ENCODE results near the gene MINDY4.

Gene MINDY4

GRCh38 chr7:30851651-30852307, 80.6 kb downstream of the MINDY4 start:
- H3K79me2 ChIP-seq (ENCODE audit: insufficient read depth, low read depth) = no peaks in the 10 kb centered on the region
- no peak overlapping the region for H2AFZ ChIP-seq (ENCODE audit: low read depth)
- no peak overlapping the region for H3K27ac ChIP-seq
- H3K4me3 ChIP-seq (IDR thresholded peaks at IDR 0.05; ENCODE audit: insufficient read depth, low read depth, low read length) = no peak overlapping the region
- H3K27me3 ChIP-seq (ENCODE audit: insufficient read depth, low read depth) = no peaks in the 10 kb centered on the region
- H4K20me1 ChIP-seq (ENCODE audit: insufficient read depth) = no peaks in the 10 kb centered on the region
- no peak overlapping the region for H3K4me2 ChIP-seq
- no peak for TF ChIP-seq CTCF (conservative IDR thresholded peaks at IDR 0.05; ENCODE audit: low read depth, low read length)
- no peaks in the 10 kb centered on the region for H3K36me3 ChIP-seq (ENCODE audit: insufficient read depth)
- H3K4me1 ChIP-seq (ENCODE audit: low read depth, poor library complexity, severe bottlenecking) = no peaks in the 10 kb centered on the region
- no peak overlapping the region for H3K9ac ChIP-seq

DNA sequence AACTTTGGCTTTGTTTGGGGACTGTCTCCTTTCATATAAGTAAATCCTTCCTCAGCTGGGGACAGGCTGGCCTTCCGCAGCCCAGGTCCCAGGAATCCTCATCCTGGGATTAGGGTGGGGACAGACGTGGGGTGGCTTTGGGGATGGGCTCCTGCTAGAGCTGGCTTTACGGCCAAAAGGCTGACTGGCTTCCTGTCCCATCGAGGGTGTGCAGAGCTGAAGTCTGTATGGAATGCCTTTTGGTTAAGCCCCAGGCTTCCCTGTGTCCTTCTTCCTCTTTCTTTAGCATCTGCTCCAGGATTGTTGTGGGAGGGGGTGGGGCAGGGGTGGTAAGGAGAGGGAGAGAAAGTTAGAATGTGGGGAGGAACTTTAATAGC, 81.1 kb downstream of the MINDY4 start:
- H3K79me2 ChIP-seq (ENCODE audit: insufficient read depth, low read depth) = no peaks in the 10 kb centered on the region
- H3K27ac ChIP-seq = no peak overlapping the region
- no peaks in the 10 kb centered on the region for H3K4me1 ChIP-seq (ENCODE audit: low read depth, poor library complexity, severe bottlenecking)
- H3K9ac ChIP-seq = no peak overlapping the region
- no peak overlapping the region for H3K4me3 ChIP-seq (IDR thresholded peaks at IDR 0.05; ENCODE audit: insufficient read depth, low read depth, low read length)
- no peaks in the 10 kb centered on the region for H4K20me1 ChIP-seq (ENCODE audit: insufficient read depth)
- H3K36me3 ChIP-seq (ENCODE audit: insufficient read depth) = no peaks in the 10 kb centered on the region
- no peak overlapping the region for H3K4me2 ChIP-seq
- no peaks in the 10 kb centered on the region for H3K27me3 ChIP-seq (ENCODE audit: insufficient read depth, low read depth)
- no peak overlapping the region for H2AFZ ChIP-seq (ENCODE audit: low read depth)
- no peak for TF ChIP-seq CTCF (conservative IDR thresholded peaks at IDR 0.05; ENCODE audit: low read depth, low read length)

GRCh38 chr7:30852744-30853288, 81.6 kb downstream of the MINDY4 start:
- no peaks in the 10 kb centered on the region for H3K36me3 ChIP-seq (ENCODE audit: insufficient read depth)
- no peaks in the 10 kb centered on the region for H3K79me2 ChIP-seq (ENCODE audit: insufficient read depth, low read depth)
- H2AFZ ChIP-seq (ENCODE audit: low read depth) = no peak overlapping the region
- no peak overlapping the region for H3K4me2 ChIP-seq
- no peaks in the 10 kb centered on the region for H3K27me3 ChIP-seq (ENCODE audit: insufficient read depth, low read depth)
- no peak overlapping the region for H3K4me3 ChIP-seq (IDR thresholded peaks at IDR 0.05; ENCODE audit: insufficient read depth, low read depth, low read length)
- no peaks in the 10 kb centered on the region for H4K20me1 ChIP-seq (ENCODE audit: insufficient read depth)
- H3K4me1 ChIP-seq (ENCODE audit: low read depth, poor library complexity, severe bottlenecking) = no peaks in the 10 kb centered on the region
- no peak overlapping the region for H3K27ac ChIP-seq
- H3K9ac ChIP-seq = no peak overlapping the region
- no peak for TF ChIP-seq CTCF (conservative IDR thresholded peaks at IDR 0.05; ENCODE audit: low read depth, low read length)

GRCh38 chr7:30853576-30853975, 82.4 kb downstream of the MINDY4 start:
- Histone ChIP-seq H2AFZ (ENCODE audit: low read depth) (no peak overlapping the region), H3K4me1 (ENCODE audit: low read depth, poor library complexity, severe bottlenecking) (no peaks in the 10 kb centered on the region), H3K36me3 (ENCODE audit: insufficient read depth) (no peaks in the 10 kb centered on the region), H3K4me2 (no peak overlapping the region), H3K9ac (no peak overlapping the region), H3K4me3 (IDR thresholded peaks at IDR 0.05; ENCODE audit: insufficient read depth, low read depth, low read length) (no peak overlapping the region), H4K20me1 (ENCODE audit: insufficient read depth) (no peaks in the 10 kb centered on the region), H3K27me3 (ENCODE audit: insufficient read depth, low read depth) (no peaks in the 10 kb centered on the region), H3K27ac (no peak overlapping the region), H3K79me2 (ENCODE audit: insufficient read depth, low read depth) (no peaks in the 10 kb centered on the region)
- no peak for TF ChIP-seq CTCF (conservative IDR thresholded peaks at IDR 0.05; ENCODE audit: low read depth, low read length)

Measured in KMS-11 (cell line).